Fibroblast of lung (primary cell): Measurements from ENCODE around the gene CTAG2.
"Not testable (repeated sequence)": the region's sequence is repeated elsewhere in the genome, so short reads cannot be mapped to it uniquely, and the experiment has no call there.

Experiments used
- CTCF ChIP-seq, 2 donors: IDR thresholded peaks in 1 of 2; conservative IDR thresholded peaks in 1 of 2; 1 replicate in 1 of 2; 2 replicates in 1 of 2; pipeline ENCODE4 v1.5.1; 2011 to 2012; ENCODE audit warnings: low read length in 2 of 2, control low read depth in 1 of 2, inconsistent platforms in 1 of 2, low read depth in 1 of 2, mild to moderate bottlenecking in 1 of 2
- EZH2 ChIP-seq: IDR thresholded peaks from 2 replicates; pipeline ENCODE4 v1.5.1; 2012; ENCODE audit warnings: low read length, control low read depth, mild to moderate bottlenecking; ENCODE audit errors: missing control alignments

- TF ChIP-seq CTCF (conservative IDR thresholded peaks at IDR 0.05 in 1 of 2, IDR thresholded peaks at IDR 0.05 in 1 of 2; ENCODE audit: low read depth in 1 of 2, low read length in 2 of 2); EZH2: not testable (repeated sequence)
Observed at GRCh38 chrX:154672084-154672483, 18.7 kb upstream of the CTAG2 start.
